Activated CD8-positive, alpha-beta T cell treated with anti-CD3 and anti-CD28 coated beads for 36 hours (primary cell): ENCODE results near the gene PLSCR2. TPM values are rescaled to one million over a fixed set of nuclear protein-coding genes. Genes with fewer than 3 reads are reported as not detected.
"Not testable (repeated sequence)": the region's sequence is repeated elsewhere in the genome, so short reads cannot be mapped to it uniquely, and the experiment has no call there.

Experiments
- ATAC-seq: fragments of 200-7000 bp; cut with Tn5 transposase; one replicate; pipeline ENCODE4 v1.10.0; 2021; ENCODE audit warnings: mild to moderate bottlenecking, moderate library complexity
- CTCF ChIA-PET: fragments of 350-600 bp; sonication (Branson Sonifier 250); formaldehyde crosslinking; loops from one replicate; lab custom pipeline; 2021; ENCODE audit warnings: antibody characterized with exemption; lab: Charles Lee
- POLR2A ChIA-PET: fragments of 350-600 bp; sonication (Branson Sonifier 250); formaldehyde crosslinking; loops from one replicate; lab custom pipeline; 2021; ENCODE audit warnings: antibody characterized with exemption; lab: Charles Lee
- DNase-seq: peaks from one replicate; pipeline ENCODE4 v3.0.0-alpha.2; 2020
- H3K27ac Mint-ChIP-seq: one replicate; pipeline ENCODE4 v1.8.0; 2021; ENCODE audit warnings: mild to moderate bottlenecking, mixed read lengths
- H3K27me3 Mint-ChIP-seq: one replicate; pipeline ENCODE4 v1.8.0; 2021; ENCODE audit warnings: mixed read lengths
- H3K36me3 Mint-ChIP-seq: one replicate; pipeline ENCODE4 v1.8.0; 2021; ENCODE audit warnings: low read depth, mixed read lengths
- H3K4me1 Mint-ChIP-seq: one replicate; pipeline ENCODE4 v1.8.0; 2021; ENCODE audit warnings: low read depth, mixed read lengths
- H3K4me3 Mint-ChIP-seq: one replicate; pipeline ENCODE4 v1.8.0; 2021; ENCODE audit warnings: mild to moderate bottlenecking, moderate library complexity, mixed read lengths
- H3K9me3 Mint-ChIP-seq: one replicate; pipeline ENCODE4 v1.8.0; 2021; ENCODE audit warnings: mixed read lengths
- CTCF ChIP-seq: fragments of 200-600 bp; IDR thresholded peaks from one replicate; pipeline ENCODE4 v1.8.0; 2022; ENCODE audit warnings: antibody characterized with exemption, mild to moderate bottlenecking
- intact Hi-C: fragments of 100-400 bp; cut with micrococcal nuclease; formaldehyde crosslinking; loops from one replicate; pipeline ENCODE4 v1.10.0; 2022
- total RNA-seq, 2 experiments: library from RNA; stranded (reverse); gene quantifications; one replicate each; pipeline ENCODE4 v1.2.3, GENCODE V29; 2021

Gene PLSCR2
- total RNA-seq, 2 experiments from 2014 or later = not detected

GRCh38 chr3:146502887-146503460 lies 33.6 kb upstream of the PLSCR2 start:
- Mint-ChIP-seq H3K27ac (no peak overlapping the region), H3K9me3 (peaks cover 2% of the 10 kb centered on the region), H3K27me3 (no peaks in the 10 kb centered on the region), H3K36me3 (peaks cover 2% of the 10 kb centered on the region), H3K4me3 (no peak overlapping the region), H3K4me1 (peaks cover 32% of the 10 kb centered on the region)
- intact Hi-C loops = loop anchor here (5.0 kb wide), 1 partner anchor 39 kb away; the partner anchor contains the start of gene PLSCR1
- no peak for TF ChIP-seq CTCF
- POLR2A ChIA-PET = no interaction called here
- CTCF ChIA-PET = no interaction called here
- no peak for DNase-seq
- ATAC-seq = no peak

GRCh38 chr3:146501752-146502151 lies 32.4 kb upstream of the PLSCR2 start:
- peak; percentile 68 for ATAC-seq
- CTCF ChIA-PET = no interaction called here

DNA sequence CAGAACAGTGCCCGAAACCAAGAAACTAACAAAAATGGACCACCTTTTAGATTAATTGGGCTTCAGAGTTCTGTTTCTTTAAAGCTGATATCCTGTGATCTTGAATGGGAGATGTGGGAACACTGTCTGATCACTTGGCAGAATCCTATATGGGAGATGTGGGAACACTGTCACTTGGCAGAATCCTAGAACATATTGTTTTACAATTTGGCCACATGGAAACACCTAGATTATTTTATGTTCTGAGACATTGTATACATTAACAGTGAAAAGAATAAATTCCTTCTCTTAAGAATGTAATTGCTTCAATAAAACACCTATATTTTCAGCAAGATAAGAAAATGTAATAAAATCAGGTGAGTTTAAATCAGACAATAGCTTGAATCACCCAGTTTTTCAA lies 30.3 kb upstream of the PLSCR2 start:
- peaks cover 5% of the 10 kb centered on the region for H3K36me3 Mint-ChIP-seq
- POLR2A ChIA-PET = interaction anchor here (1.9 kb wide), 1 partner anchor 44 kb away, joined by 4 read pairs; no protein-coding TSS in a partner anchor
- H3K27me3 Mint-ChIP-seq = no peaks in the 10 kb centered on the region
- H3K4me3 Mint-ChIP-seq = no peak overlapping the region
- H3K27ac Mint-ChIP-seq = no peak overlapping the region
- DNase-seq (no peak), ATAC-seq (no peak)
- intact Hi-C loops = loop anchor here (5.0 kb wide), 1 partner anchor 43 kb away; the partner anchor contains the start of gene PLSCR1
- peaks cover 35% of the 10 kb centered on the region for H3K4me1 Mint-ChIP-seq
- CTCF ChIA-PET = interaction anchor here (1.4 kb wide), 1 partner anchor 44 kb away, joined by 3 read pairs; no protein-coding TSS in a partner anchor
- H3K9me3 Mint-ChIP-seq = peaks cover 4% of the 10 kb centered on the region
- no peak for TF ChIP-seq CTCF

More at GRCh38 chr3:146501752-146502151, 32.4 kb upstream of the PLSCR2 start:
- POLR2A ChIA-PET = interaction anchor here (1.0 kb wide), 1 partner anchor 43 kb away, joined by 5 read pairs; the partner anchor contains the start of gene PLSCR1
- no peak for DNase-seq
- Mint-ChIP-seq H3K9me3 (peaks cover 4% of the 10 kb centered on the region), H3K4me1 (peaks cover 34% of the 10 kb centered on the region), H3K27me3 (no peaks in the 10 kb centered on the region), H3K4me3 (no peak overlapping the region), H3K36me3 (peaks cover 5% of the 10 kb centered on the region), H3K27ac (peak overlapping the region; percentile 20)
- intact Hi-C loops = loop anchor here (5.0 kb wide), 1 partner anchor 41 kb away; the partner anchor contains the start of gene PLSCR1
- TF ChIP-seq CTCF = no peak

DNA sequence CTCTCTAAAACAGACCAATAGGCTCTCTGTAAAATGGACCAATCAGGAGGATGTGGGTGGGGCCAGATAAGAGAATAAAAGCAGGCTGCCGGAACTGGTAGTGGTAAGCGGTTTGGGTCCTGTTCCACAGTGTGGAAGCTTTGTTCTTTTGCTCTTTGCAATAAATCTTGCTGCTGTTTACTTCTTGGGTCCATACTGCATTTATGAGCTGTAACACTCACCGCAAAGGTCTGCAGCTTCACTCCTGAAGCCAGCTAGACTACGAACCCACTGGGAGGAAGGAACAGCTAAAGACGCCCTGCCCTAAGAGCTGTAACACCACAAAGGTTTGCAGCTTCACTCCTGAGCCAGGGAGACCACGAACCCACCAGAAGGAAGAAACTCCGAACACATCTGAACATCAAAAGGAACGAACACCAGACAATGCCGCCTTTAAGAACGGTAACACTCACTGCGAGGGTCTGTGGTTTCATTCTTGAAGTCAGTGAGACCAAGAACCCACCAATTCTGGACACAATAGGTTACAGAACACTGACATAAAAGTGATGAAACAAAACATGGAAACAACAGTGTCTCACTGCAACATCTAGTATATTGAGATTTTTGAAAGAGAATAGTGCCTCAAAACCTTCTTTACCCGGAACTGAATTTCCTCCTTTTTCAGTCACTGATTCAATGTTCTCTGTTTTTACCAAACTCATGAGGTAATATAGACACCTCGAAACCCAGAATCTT lies 28.8 kb upstream of the PLSCR2 start:
- peak; percentile 74 for ATAC-seq
- H3K27me3 Mint-ChIP-seq = no peaks in the 10 kb centered on the region
- peaks cover 2% of the 10 kb centered on the region for H3K9me3 Mint-ChIP-seq
- peaks cover 5% of the 10 kb centered on the region for H3K36me3 Mint-ChIP-seq
- H3K4me1 Mint-ChIP-seq = peaks cover 25% of the 10 kb centered on the region
- intact Hi-C loops = no loop called here
- peak overlapping the region; percentile 86 for H3K27ac Mint-ChIP-seq
- DNase-seq = peak; percentile 78
- TF ChIP-seq CTCF = no peak
- POLR2A ChIA-PET = interaction anchor here (0.6 to 1.5 kb wide), 2 partner anchors 9 to 29 kb away, joined by 3 to 4 read pairs; partner anchors contain the start of gene PLSCR2
- peak overlapping the region; percentile 76 for H3K4me3 Mint-ChIP-seq
- CTCF ChIA-PET = interaction anchor here (1.3 kb wide), 1 partner anchor 80 kb away, joined by 3 read pairs; no protein-coding TSS in a partner anchor

GRCh38 chr3:146497145-146497843 lies 27.9 kb upstream of the PLSCR2 start:
- peaks cover 23% of the 10 kb centered on the region for H3K4me1 Mint-ChIP-seq
- DNase-seq, ATAC-seq, H3K27me3 Mint-ChIP-seq, intact Hi-C loops, H3K27ac Mint-ChIP-seq, H3K36me3 Mint-ChIP-seq, H3K9me3 Mint-ChIP-seq, H3K4me3 Mint-ChIP-seq: not testable (repeated sequence)
- CTCF ChIA-PET = interaction anchor here (1.3 kb wide), 1 partner anchor 80 kb away, joined by 3 read pairs; no protein-coding TSS in a partner anchor
- POLR2A ChIA-PET = interaction anchor here (1.5 kb wide), 1 partner anchor 28 kb away, joined by 4 read pairs; the partner anchor contains the start of gene PLSCR2
